Tibial nerve (tissue), 4 donors: ENCODE data around the gene MYH2. TPM values are rescaled to one million over a fixed set of nuclear protein-coding genes. Genes with fewer than 3 reads are reported as not detected.
"Not testable (repeated sequence)": the region's sequence is repeated elsewhere in the genome, so short reads cannot be mapped to it uniquely, and the experiment has no call there.

Source experiments
- DNase-seq, 2 donors: peaks; one replicate each; pipeline ENCODE4 v3.0.0-alpha.2; 2019; ENCODE audit warnings: low spot score in 2 of 2
- H3K27ac ChIP-seq, 4 donors: fragments of 200-600 bp; sonication (generic) in 3 of 4; one replicate each; pipeline ENCODE4 v1.5.1; 2017 to 2019; ENCODE audit warnings: mild to moderate bottlenecking in 1 of 4
- H3K27me3 ChIP-seq, 2 donors: fragments of 200-600 bp; sonication (generic) in 1 of 2; one replicate each; pipeline versions ENCODE4 v1.5.1 to v1.6.0; 2017 to 2019
- H3K36me3 ChIP-seq, 3 donors: fragments of 200-600 bp; sonication (generic); one replicate each; pipeline ENCODE4 v1.5.1; 2018 to 2019
- H3K4me1 ChIP-seq, 4 donors: fragments of 200-600 bp; sonication (generic) in 3 of 4; one replicate each; pipeline ENCODE4 v1.5.1; 2017 to 2019
- H3K4me3 ChIP-seq, 4 donors: fragments of 200-600 bp; sonication (generic) in 3 of 4; one replicate each; pipeline ENCODE4 v1.5.1; 2017 to 2019; ENCODE audit warnings: mild to moderate bottlenecking in 1 of 4, moderate library complexity in 1 of 4
- H3K9me3 ChIP-seq, 4 donors: fragments of 200-600 bp; sonication (generic) in 3 of 4; one replicate each; pipeline ENCODE4 v1.5.1; 2017 to 2019
- EP300 ChIP-seq, 2 donors: sonication (generic); formaldehyde crosslinking; IDR thresholded peaks; one replicate each; pipeline ENCODE4 v1.6.1; 2017; ENCODE audit warnings: antibody characterized with exemption in 2 of 2, mild to moderate bottlenecking in 1 of 2
- POLR2A ChIP-seq, 2 donors: fragments of 450-650 bp; IDR thresholded peaks; one replicate each; pipeline ENCODE4 v1.6.1; 2017; ENCODE audit warnings: antibody characterized with exemption in 2 of 2, mild to moderate bottlenecking in 2 of 2, moderate library complexity in 2 of 2
- WGBS, 2 donors: methylation state at CpG; one replicate each; pipeline ENCODE4 v1.1.5; 2018; 5-methylcytosine and 5-hydroxymethylcytosine counted together
- total RNA-seq, 4 donors: library from RNA; depleted of rRNA; stranded (reverse); fragments of >200 nt; gene quantifications; one replicate each; pipeline ENCODE4 v1.1.0, GENCODE V29; 2016
- TF ChIP-seq, protein P1 (sequence below), 5 experiments: fragments of 200-600 bp in 3 of 5; fragments of 450-650 bp in 2 of 5; sonication (generic) in 3 of 5; IDR thresholded peaks; one replicate each; pipeline ENCODE4 v1.5.1; 2016 to 2019; ENCODE audit warnings: antibody characterized with exemption in 5 of 5, mild to moderate bottlenecking in 3 of 5, moderate library complexity in 2 of 5

Gene MYH2
- total RNA-seq, 4 donors from 2014 or later, result not detected

DNA sequence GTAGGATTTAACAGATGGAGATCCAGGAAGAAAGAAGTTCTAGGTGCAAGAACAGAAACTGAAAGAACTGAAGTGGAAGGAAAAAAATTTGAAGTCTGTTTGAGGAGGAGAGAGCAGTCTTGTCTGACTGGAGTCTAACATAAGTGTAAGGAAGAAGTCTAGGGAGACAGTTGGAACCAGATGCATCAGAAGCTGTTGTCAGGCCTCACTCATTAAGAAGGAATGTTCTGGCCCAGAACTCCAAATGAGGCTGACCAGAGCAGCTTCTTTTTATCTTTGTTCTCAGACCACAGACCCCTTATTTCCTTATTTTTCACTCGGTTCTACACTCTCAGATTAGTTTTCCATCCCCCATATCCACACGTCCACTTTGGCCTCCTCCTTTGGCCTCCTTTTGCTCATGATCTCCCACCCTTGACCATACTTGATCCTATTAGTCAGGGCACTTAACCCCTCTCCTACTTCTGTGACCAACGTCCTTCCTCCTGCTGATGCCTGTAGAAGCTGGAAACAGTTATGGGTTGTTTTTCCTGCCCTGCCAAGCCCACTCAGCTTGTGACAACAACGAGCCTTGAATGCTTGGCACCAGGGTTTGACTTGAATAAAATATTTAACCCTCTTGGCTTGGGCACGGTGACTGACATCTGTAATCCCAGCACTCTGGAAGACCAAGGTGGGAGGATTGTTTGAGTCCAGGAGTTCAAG is 7.0 kb upstream of the MYH2 start:
- Histone ChIP-seq H3K4me1 (peaks cover 0 to 6% (median 0%) of the 10 kb centered on the region in 4 donors), H3K36me3 (no peaks in the 10 kb centered on the region), H3K9me3 (no peaks in the 10 kb centered on the region), H3K27me3 (no peaks in the 10 kb centered on the region), H3K27ac (no peak overlapping the region), H3K4me3 (no peak overlapping the region)
- WGBS, 2 donors, result 28 to 36% methylated on average over 5 of the region's 5 CpGs
- no peak for DNase-seq
- TF ChIP-seq EP300 (IDR thresholded peaks at IDR 0.05) (no peak), POLR2A (IDR thresholded peaks at IDR 0.05) (no peak)
- TF ChIP-seq, protein P1, sequence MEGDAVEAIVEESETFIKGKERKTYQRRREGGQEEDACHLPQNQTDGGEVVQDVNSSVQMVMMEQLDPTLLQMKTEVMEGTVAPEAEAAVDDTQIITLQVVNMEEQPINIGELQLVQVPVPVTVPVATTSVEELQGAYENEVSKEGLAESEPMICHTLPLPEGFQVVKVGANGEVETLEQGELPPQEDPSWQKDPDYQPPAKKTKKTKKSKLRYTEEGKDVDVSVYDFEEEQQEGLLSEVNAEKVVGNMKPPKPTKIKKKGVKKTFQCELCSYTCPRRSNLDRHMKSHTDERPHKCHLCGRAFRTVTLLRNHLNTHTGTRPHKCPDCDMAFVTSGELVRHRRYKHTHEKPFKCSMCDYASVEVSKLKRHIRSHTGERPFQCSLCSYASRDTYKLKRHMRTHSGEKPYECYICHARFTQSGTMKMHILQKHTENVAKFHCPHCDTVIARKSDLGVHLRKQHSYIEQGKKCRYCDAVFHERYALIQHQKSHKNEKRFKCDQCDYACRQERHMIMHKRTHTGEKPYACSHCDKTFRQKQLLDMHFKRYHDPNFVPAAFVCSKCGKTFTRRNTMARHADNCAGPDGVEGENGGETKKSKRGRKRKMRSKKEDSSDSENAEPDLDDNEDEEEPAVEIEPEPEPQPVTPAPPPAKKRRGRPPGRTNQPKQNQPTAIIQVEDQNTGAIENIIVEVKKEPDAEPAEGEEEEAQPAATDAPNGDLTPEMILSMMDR (IDR thresholded peaks at IDR 0.05), result no peak

DNA sequence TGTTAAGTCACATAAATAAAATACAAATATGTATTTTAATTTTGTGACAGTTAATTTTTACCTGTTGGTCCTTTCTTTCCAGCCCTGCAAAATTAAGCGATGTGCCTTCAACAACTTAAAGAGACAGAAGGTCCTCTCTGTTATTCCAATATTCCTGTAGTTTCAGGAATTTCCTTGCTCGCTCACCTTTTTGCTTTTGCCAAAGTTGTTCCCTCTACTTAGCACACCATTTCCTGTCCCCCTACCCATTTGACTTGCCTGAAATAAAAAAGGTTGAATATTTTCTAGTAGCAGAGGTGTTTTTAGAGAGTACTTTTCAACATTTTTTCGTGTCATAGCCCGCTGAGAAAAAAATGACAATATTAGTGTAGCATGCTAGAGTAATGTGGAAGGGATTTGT is 556 bp upstream of the MYH2 start:
- TF ChIP-seq, protein P1 (IDR thresholded peaks at IDR 0.05), result no peak
- TF ChIP-seq EP300 (IDR thresholded peaks at IDR 0.05), result no peak
- TF ChIP-seq POLR2A (IDR thresholded peaks at IDR 0.05), result no peak
- Histone ChIP-seq H3K36me3 (no peaks in the 10 kb centered on the region), H3K4me1 (no peaks in the 10 kb centered on the region), H3K27me3 (no peaks in the 10 kb centered on the region), H3K4me3 (no peak overlapping the region), H3K9me3 (no peaks in the 10 kb centered on the region), H3K27ac (no peak overlapping the region)
- 77 to 81% methylated on average over 4 of the region's 4 CpGs for WGBS, 2 donors
- no peak for DNase-seq

DNA sequence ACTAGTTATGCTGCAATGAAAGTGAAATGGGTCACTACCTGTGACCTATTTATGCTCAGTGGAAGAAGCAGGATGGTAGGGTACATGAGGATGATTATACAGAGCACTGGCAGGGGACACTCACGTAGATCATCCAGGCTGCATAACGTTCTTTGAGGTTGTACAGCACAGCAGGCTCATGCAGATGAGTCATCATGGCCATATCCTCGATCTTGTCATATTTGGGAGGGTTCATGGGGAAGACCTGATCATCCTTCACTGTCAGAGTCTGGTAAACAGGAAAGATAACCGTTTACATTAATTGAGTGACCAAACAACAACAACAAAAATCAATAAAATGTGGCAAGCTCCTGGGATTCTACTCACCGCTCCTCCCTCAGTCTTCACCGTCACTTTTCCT is 2.1 kb downstream of the MYH2 start:
- TF ChIP-seq, protein P1 (IDR thresholded peaks at IDR 0.05), result no peak
- TF ChIP-seq EP300 (IDR thresholded peaks at IDR 0.05) (no peak), POLR2A (IDR thresholded peaks at IDR 0.05) (no peak)
- 79 to 84% methylated on average over 6 of the region's 6 CpGs for WGBS, 2 donors
- peaks cover 0 to under 1% (median 0%) of the 10 kb centered on the region in 4 donors for H3K9me3 ChIP-seq
- H3K4me1 ChIP-seq, result no peaks in the 10 kb centered on the region
- H3K27ac ChIP-seq, result no peak overlapping the region
- H3K36me3 ChIP-seq, result no peaks in the 10 kb centered on the region
- DNase-seq, result no peak
- H3K4me3 ChIP-seq, result no peak overlapping the region
- H3K27me3 ChIP-seq, result no peaks in the 10 kb centered on the region

DNA sequence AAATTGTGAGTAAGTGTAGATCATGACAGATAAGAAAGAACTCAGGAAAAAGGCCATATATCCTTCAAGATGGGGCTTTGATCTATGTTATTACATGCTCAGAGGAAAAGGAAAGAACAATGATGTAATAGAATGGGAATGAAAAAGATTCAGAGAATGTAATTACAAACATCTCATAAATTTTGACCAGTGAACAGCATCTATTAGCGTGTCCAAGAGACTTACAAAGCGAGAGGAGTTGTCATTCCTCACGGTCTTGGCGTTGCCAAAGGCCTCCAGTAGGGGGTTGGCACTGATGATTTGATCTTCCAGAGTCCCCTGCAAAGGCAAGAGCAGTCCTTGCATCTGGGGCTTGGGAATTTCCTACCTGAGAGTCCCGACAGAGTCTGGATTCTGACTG is 6.0 kb downstream of the MYH2 start:
- H3K4me1 ChIP-seq, H3K27me3 ChIP-seq, H3K4me3 ChIP-seq, H3K36me3 ChIP-seq, H3K27ac ChIP-seq, DNase-seq: not testable (repeated sequence)
- peaks cover 0 to 22% (median 3%) of the 10 kb centered on the region in 4 donors for H3K9me3 ChIP-seq
- whole genome bisulfite sequencing, 2 donors, result 36 to 44% methylated on average over 5 of the region's 5 CpGs

DNA sequence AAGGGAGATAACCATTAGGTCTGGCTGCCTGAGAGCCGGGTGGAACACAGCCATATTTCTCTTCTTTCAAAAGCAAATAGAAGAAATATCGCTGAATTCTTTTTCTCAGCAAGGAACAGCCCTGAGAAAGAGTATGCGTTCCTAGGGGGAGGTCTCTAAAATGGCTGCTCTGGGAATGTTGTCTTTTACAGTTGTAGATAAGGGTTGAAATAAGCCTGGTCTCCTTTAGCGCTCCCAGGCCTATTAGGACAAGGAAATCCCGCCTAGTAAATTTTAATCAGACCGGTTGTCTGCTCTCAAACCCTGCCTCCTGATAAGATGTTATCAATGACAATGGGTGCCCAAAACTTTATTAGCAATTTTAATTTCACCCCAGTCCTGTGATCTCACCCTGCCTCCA is 8.3 kb downstream of the MYH2 start:
- not testable (repeated sequence) for H3K4me3 ChIP-seq, H3K4me1 ChIP-seq, H3K27ac ChIP-seq, H3K36me3 ChIP-seq, H3K27me3 ChIP-seq, DNase-seq
- 85 to 96% methylated on average over 6 of the region's 6 CpGs for WGBS, 2 donors
- H3K9me3 ChIP-seq, result peaks cover 0 to 22% (median 3%) of the 10 kb centered on the region in 4 donors

DNA sequence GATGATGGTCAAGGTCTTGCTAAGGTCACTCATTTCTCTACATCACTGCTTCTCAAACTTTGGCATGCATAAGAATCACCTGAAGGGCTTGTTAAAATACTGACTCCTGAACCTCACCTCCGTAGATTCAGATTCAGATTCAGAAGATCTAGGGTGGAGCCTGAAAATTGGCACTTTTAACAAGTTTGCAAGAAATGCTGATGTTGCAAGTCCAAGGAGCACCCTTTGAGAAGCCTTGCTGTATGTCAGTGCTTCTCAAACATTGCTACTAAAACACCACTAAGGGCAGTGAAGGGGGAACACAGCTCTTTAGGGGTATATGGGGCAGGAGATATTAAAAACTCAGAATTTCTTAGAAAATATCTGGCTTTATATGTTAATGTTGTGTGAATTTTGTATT is 17.4 kb downstream of the MYH2 start:
- H3K4me1 ChIP-seq, result no peaks in the 10 kb centered on the region
- TF ChIP-seq EP300 (IDR thresholded peaks at IDR 0.05), result no peak
- TF ChIP-seq, protein P1 (IDR thresholded peaks at IDR 0.05), result no peak
- H3K4me3 ChIP-seq, result no peak overlapping the region
- H3K27me3 ChIP-seq, result no peaks in the 10 kb centered on the region
- no peaks in the 10 kb centered on the region for H3K36me3 ChIP-seq
- H3K9me3 ChIP-seq, result no peaks in the 10 kb centered on the region
- H3K27ac ChIP-seq, result no peak overlapping the region
- WGBS, 2 donors, result 77 to 88% methylated on average over 1 of the region's 1 CpG
- DNase-seq, result no peak
